ENCODE measurements around the gene GAL3ST1. TPM values are rescaled to one million over a fixed set of nuclear protein-coding genes. Genes with fewer than 3 reads are reported as not detected.

GAL3ST1 gene
- total RNA-seq, 1 experiment from 2014 or later: 2.1 TPM

DNA sequence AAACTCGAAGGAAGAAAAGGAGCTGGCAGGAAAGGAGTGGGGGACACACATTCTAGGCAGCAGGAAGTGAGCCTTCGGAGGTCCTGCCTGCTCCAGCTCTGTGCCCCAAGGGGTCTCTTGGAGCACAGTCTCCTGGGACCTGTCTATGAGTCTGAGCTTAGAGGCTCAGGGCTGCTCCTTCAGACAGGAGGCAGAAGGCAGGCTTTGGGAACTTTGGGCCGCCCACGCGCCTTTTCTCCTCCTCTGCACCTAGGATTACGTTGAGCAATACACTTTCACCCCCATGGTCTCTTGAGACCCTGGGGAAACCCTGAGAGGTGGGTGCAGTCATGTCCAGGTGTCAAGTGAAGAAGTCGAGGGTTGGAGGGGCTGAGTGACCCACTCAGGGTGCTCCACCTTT, 33.5 kb upstream of the GAL3ST1 start (continued):
- TF ChIP-seq, protein P1, sequence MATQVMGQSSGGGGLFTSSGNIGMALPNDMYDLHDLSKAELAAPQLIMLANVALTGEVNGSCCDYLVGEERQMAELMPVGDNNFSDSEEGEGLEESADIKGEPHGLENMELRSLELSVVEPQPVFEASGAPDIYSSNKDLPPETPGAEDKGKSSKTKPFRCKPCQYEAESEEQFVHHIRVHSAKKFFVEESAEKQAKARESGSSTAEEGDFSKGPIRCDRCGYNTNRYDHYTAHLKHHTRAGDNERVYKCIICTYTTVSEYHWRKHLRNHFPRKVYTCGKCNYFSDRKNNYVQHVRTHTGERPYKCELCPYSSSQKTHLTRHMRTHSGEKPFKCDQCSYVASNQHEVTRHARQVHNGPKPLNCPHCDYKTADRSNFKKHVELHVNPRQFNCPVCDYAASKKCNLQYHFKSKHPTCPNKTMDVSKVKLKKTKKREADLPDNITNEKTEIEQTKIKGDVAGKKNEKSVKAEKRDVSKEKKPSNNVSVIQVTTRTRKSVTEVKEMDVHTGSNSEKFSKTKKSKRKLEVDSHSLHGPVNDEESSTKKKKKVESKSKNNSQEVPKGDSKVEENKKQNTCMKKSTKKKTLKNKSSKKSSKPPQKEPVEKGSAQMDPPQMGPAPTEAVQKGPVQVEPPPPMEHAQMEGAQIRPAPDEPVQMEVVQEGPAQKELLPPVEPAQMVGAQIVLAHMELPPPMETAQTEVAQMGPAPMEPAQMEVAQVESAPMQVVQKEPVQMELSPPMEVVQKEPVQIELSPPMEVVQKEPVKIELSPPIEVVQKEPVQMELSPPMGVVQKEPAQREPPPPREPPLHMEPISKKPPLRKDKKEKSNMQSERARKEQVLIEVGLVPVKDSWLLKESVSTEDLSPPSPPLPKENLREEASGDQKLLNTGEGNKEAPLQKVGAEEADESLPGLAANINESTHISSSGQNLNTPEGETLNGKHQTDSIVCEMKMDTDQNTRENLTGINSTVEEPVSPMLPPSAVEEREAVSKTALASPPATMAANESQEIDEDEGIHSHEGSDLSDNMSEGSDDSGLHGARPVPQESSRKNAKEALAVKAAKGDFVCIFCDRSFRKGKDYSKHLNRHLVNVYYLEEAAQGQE (IDR thresholded peaks at IDR 0.05; ENCODE audit: low read depth): no peak
- no peak for TF ChIP-seq CBX3 (IDR thresholded peaks at IDR 0.05; ENCODE audit: low read depth)
- TF ChIP-seq SP1 (IDR thresholded peaks at IDR 0.05; ENCODE audit: low read depth): no peak
- TF ChIP-seq CEBPB (IDR thresholded peaks at IDR 0.05; ENCODE audit: low read depth): no peak

- Histone ChIP-seq H3K9me3 (ENCODE audit: control insufficient read depth in 1 of 2, insufficient read depth in 1 of 2, low read depth in 1 of 2, low read length in 2 of 2) (no peaks in the 10 kb centered on the region), H3K4me2 (ENCODE audit: low read length) (peak overlapping the region; percentile 98), H3K79me2 (ENCODE audit: insufficient read depth, low read length) (no peaks in the 10 kb centered on the region), H3K4me3 (replicated peaks in 1 of 2; ENCODE audit: low read depth in 1 of 2, low read length in 2 of 2) (peak overlapping the region; percentile 51 to 68), H3K9me2 (ENCODE audit: insufficient read depth) (no peaks in the 10 kb centered on the region), H4K20me1 (ENCODE audit: insufficient read depth) (no peaks in the 10 kb centered on the region), H3K36me3 (ENCODE audit: control insufficient read depth in 1 of 2, insufficient read depth in 2 of 2, low read length in 2 of 2) (no peaks in the 10 kb centered on the region), H2AFZ (ENCODE audit: low read depth, low read length, poor library complexity, severe bottlenecking) (peak overlapping the region; percentile 63), H3K4me1 (ENCODE audit: control insufficient read depth in 1 of 2, insufficient read depth in 2 of 2, low read length in 2 of 2) (peaks cover 22 to 47% of the 10 kb centered on the region in 2 experiments), H3K27me3 (ENCODE audit: insufficient read depth, low read length) (no peaks in the 10 kb centered on the region), H3K27ac (ENCODE audit: low read depth, low read length) (no peak overlapping the region; the same call in 1 of the 2 replicates), H3K9ac (ENCODE audit: low read length) (peak overlapping the region; percentile 41)
- intact Hi-C loops (cut with micrococcal nuclease): loop anchor here (10.0 kb wide), 1 partner anchor 147 kb away; no protein-coding TSS in a partner anchor
- TF ChIP-seq CEBPB (IDR thresholded peaks at IDR 0.05; ENCODE audit: low read depth): no peak
- TF ChIP-seq, protein P2, sequence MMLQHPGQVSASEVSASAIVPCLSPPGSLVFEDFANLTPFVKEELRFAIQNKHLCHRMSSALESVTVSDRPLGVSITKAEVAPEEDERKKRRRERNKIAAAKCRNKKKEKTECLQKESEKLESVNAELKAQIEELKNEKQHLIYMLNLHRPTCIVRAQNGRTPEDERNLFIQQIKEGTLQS (IDR thresholded peaks at IDR 0.05): no peak
- no peak for TF ChIP-seq YY1 (IDR thresholded peaks at IDR 0.05; ENCODE audit: extremely low read depth, insufficient replicate concordance, low read depth, low read length)
- TF ChIP-seq, protein P1 (IDR thresholded peaks at IDR 0.05; ENCODE audit: low read depth): no peak
- TF ChIP-seq, protein P3, sequence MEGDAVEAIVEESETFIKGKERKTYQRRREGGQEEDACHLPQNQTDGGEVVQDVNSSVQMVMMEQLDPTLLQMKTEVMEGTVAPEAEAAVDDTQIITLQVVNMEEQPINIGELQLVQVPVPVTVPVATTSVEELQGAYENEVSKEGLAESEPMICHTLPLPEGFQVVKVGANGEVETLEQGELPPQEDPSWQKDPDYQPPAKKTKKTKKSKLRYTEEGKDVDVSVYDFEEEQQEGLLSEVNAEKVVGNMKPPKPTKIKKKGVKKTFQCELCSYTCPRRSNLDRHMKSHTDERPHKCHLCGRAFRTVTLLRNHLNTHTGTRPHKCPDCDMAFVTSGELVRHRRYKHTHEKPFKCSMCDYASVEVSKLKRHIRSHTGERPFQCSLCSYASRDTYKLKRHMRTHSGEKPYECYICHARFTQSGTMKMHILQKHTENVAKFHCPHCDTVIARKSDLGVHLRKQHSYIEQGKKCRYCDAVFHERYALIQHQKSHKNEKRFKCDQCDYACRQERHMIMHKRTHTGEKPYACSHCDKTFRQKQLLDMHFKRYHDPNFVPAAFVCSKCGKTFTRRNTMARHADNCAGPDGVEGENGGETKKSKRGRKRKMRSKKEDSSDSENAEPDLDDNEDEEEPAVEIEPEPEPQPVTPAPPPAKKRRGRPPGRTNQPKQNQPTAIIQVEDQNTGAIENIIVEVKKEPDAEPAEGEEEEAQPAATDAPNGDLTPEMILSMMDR (IDR thresholded peaks at IDR 0.05 in 2 of 3, conservative IDR thresholded peaks at IDR 0.05 in 1 of 3; ENCODE audit: borderline replicate concordance in 1 of 3, insufficient read depth in 1 of 3, low read depth in 2 of 3, low read length in 2 of 3): no peak
- TF ChIP-seq SP1 (IDR thresholded peaks at IDR 0.05; ENCODE audit: low read depth): no peak
- no peak for TF ChIP-seq CBX3 (IDR thresholded peaks at IDR 0.05; ENCODE audit: low read depth)
- no peak for TF ChIP-seq RAD21 (IDR thresholded peaks at IDR 0.05; ENCODE audit: low read depth)
- TF ChIP-seq TCF7L2 (IDR thresholded peaks at IDR 0.05; ENCODE audit: borderline replicate concordance, extremely low read depth, insufficient read depth, insufficient read length): no peak
- POLR2A ChIA-PET: interaction anchor here (1.1 kb wide), 1 partner anchor 12 kb away, joined by 3 read pairs; no protein-coding TSS in a partner anchor
- no peak for DNase-seq (ENCODE audit: low read depth, low spot score)
- CTCF ChIA-PET: interaction anchor here (1.2 to 2.3 kb wide), 3 partner anchors 27 to 162 kb away, joined by 4 to 10 read pairs (median 6); no protein-coding TSS in a partner anchor
- RAD21 ChIA-PET (ENCODE audit: low non-redundant PET in 1 of 2, low total read pairs in 2 of 2, uncharacterized antibody in 2 of 2, unreplicated experiment in 2 of 2): interaction anchor here (0.6 to 1.3 kb wide), 2 partner anchors 148 to 337 kb away, joined by 6 to 7 read pairs; no protein-coding TSS in a partner anchor
- BruUV-seq (replicated peaks): no TSS peak
- ATAC-seq: 0 out of 2 replicates have a peak, but pooled peaks have one; percentile 3
These were observed 33.0 kb upstream of the GAL3ST1 start for GRCh38 chr22:30607300-30607930.
